GM12878 (cell line): ENCODE measurements around the gene VWA8. TPM values are rescaled to one million over a fixed set of nuclear protein-coding genes. Genes with fewer than 3 reads are reported as not detected.

Experiments used
- ATAC-seq: fragments of 200-7000 bp; cut with Tn5 transposase; 3 replicates; pipeline ENCODE4 v1.9.1; 2020; ENCODE audit warnings: mild to moderate bottlenecking, moderate library complexity
- BruUV-seq: library from RNA; stranded (reverse); fragments of 400-500 nt; replicated peaks from 2 replicates; lab custom pipeline; 2021; lab: Mats Ljungman, UMichigan
- CTCF ChIA-PET: fragments of 300-600 bp; sonication (Branson Sonifier 250); formaldehyde crosslinking; extraction: SDS; loops from one replicate; lab custom pipeline; 2021; ENCODE audit warnings: inconsistent platforms; lab: Yijun Ruan, JAX
- POLR2A ChIA-PET: fragments of 350-600 bp; formaldehyde crosslinking; extraction: SDS; loops from one replicate; lab custom pipeline; 2021; ENCODE audit warnings: inconsistent platforms; lab: Charles Lee
- RAD21 ChIA-PET: fragments of 300-600 bp; sonication (Branson Sonifier 250); formaldehyde crosslinking; loops from one replicate; lab custom pipeline; 2023; ENCODE audit warnings: antibody characterized with exemption; ENCODE audit not compliant: unreplicated experiment; lab: Charles Lee
- SMC1A ChIA-PET: fragments of 300-600 bp; sonication (Branson Sonifier 250); formaldehyde crosslinking; loops from one replicate; lab custom pipeline; 2023; ENCODE audit not compliant: unreplicated experiment, uncharacterized antibody; lab: Charles Lee
- DNase-seq: peaks from one replicate; pipeline ENCODE4 v3.0.0-alpha.2; 2011; ENCODE audit warnings: low read depth, low spot score
- FAIRE-seq: peaks from 3 replicates; lab custom pipeline; 2011; peaks lifted over from hg19 to GRCh38; lab: Jason Lieb, UNC
- H2AFZ ChIP-seq: 2 replicates; pipeline ENCODE4 v1.6.0; 2011; ENCODE audit warnings: low read depth, low read length, control low read depth; ENCODE audit not compliant: control insufficient read depth
- H3K27ac ChIP-seq: 2 replicates; pipeline ENCODE4 v1.5.1; 2011; ENCODE audit warnings: control low read depth; ENCODE audit not compliant: control insufficient read depth, insufficient read depth
- H3K27me3 ChIP-seq, 2 experiments: replicated peaks in 1 of 2; 2 replicates each; pipeline versions ENCODE4 v1.6.0 to v1.6.1; 2011; ENCODE audit warnings: low read length in 1 of 2; ENCODE audit not compliant: control insufficient read depth in 2 of 2, insufficient read depth in 2 of 2
- H3K36me3 ChIP-seq, 2 experiments: 2 replicates each; pipeline ENCODE4 v1.5.1; 2011; ENCODE audit warnings: low read length in 1 of 2; ENCODE audit not compliant: control insufficient read depth in 2 of 2, insufficient read depth in 2 of 2
- H3K4me1 ChIP-seq: 2 replicates; pipeline ENCODE4 v1.6.1; 2011; ENCODE audit warnings: mild to moderate bottlenecking, low read length, moderate library complexity, mixed read lengths; ENCODE audit not compliant: control insufficient read depth, insufficient read depth
- H3K4me2 ChIP-seq: 2 replicates; pipeline ENCODE4 v1.6.0; 2011; ENCODE audit warnings: control low read depth; ENCODE audit not compliant: control insufficient read depth, insufficient read depth
- H3K4me3 ChIP-seq: fragments of 200-600 bp; sonication (generic); 2 replicates; pipeline ENCODE4 v1.5.1; 2016
- H3K79me2 ChIP-seq: 2 replicates; pipeline ENCODE4 v1.6.0; 2011; ENCODE audit warnings: low read length; ENCODE audit not compliant: control insufficient read depth, insufficient read depth
- H3K9ac ChIP-seq: 2 replicates; pipeline ENCODE4 v1.8.0; 2011; ENCODE audit warnings: low read length, control low read depth, mixed read lengths; ENCODE audit not compliant: control insufficient read depth, insufficient read depth
- H3K9me3 ChIP-seq: replicated peaks from 3 replicates; pipeline ENCODE4 v1.5.1; 2011; ENCODE audit warnings: mild to moderate bottlenecking, low read length; ENCODE audit not compliant: control insufficient read depth, insufficient read depth
- H4K20me1 ChIP-seq: 2 replicates; pipeline ENCODE4 v1.6.0; 2011; ENCODE audit not compliant: control insufficient read depth, insufficient read depth
- CBX3 ChIP-seq: fragments of 200-600 bp; sonication (generic); IDR thresholded peaks from 2 replicates; pipeline ENCODE4 v1.6.1; 2016; ENCODE audit warnings: low read depth, borderline replicate concordance
- HDGF ChIP-seq: fragments of 450-650 bp; IDR thresholded peaks from 2 replicates; pipeline ENCODE4 v1.6.1; 2016; ENCODE audit warnings: antibody characterized with exemption
- IKZF1 ChIP-seq: fragments of 450-650 bp; conservative IDR thresholded peaks from 2 replicates; pipeline ENCODE4 v1.6.1; 2017; ENCODE audit warnings: antibody characterized with exemption, mild to moderate bottlenecking
- IRF4 ChIP-seq: IDR thresholded peaks from 2 replicates; pipeline ENCODE4 v1.6.1; 2011; ENCODE audit warnings: low read depth, low read length
- SKIL ChIP-seq: fragments of 450-650 bp; IDR thresholded peaks from 2 replicates; pipeline ENCODE4 v1.6.1; 2017; ENCODE audit warnings: mild to moderate bottlenecking, low read depth, inconsistent platforms; ENCODE audit not compliant: poor library complexity, severe bottlenecking
- SUZ12 ChIP-seq: fragments of 200-600 bp; sonication (generic); IDR thresholded peaks from one replicate; pipeline ENCODE4 v1.6.1; 2018; ENCODE audit warnings: antibody characterized with exemption, mild to moderate bottlenecking; ENCODE audit not compliant: unreplicated experiment
- ZBTB11 ChIP-seq: fragments of 450-650 bp; formaldehyde crosslinking; IDR thresholded peaks from 2 replicates; pipeline ENCODE4 v1.5.0; 2022; ENCODE audit warnings: mild to moderate bottlenecking, missing genetic modification characterization
- ZNF622 ChIP-seq: fragments of 450-650 bp; IDR thresholded peaks from 2 replicates; pipeline ENCODE4 v1.6.1; 2017; ENCODE audit warnings: mild to moderate bottlenecking, inconsistent platforms
- ZZZ3 ChIP-seq: IDR thresholded peaks from 2 replicates; pipeline ENCODE4 v1.6.1; 2011; ENCODE audit warnings: low read depth; ENCODE audit not compliant: control insufficient read depth, insufficient read length
- WGBS: methylation state at CpG from one replicate; pipeline ENCODE4 v1.1.6; 2016; ENCODE audit warnings: low lambda C conversion rate; ENCODE audit not compliant: insufficient replicate concordance, insufficient coverage; ENCODE audit errors: missing lambda C conversion rate; 5-methylcytosine and 5-hydroxymethylcytosine counted together
- in situ Hi-C: fragments of 300-500 bp; cut with MboI; formaldehyde crosslinking; loops from 9 replicates; pipeline ENCODE4 v1.14.3; 2018; ENCODE audit warnings: mixed read lengths
- intact Hi-C: fragments of 100-400 bp; cut with micrococcal nuclease; formaldehyde crosslinking; loops from one replicate; pipeline ENCODE4 v1.14.2; 2022; ENCODE audit not compliant: unreplicated experiment
- polyA plus RNA-seq, 11 experiments: library from polyadenylated mRNA; depleted of rRNA in 4 of 11; unstranded in 6 of 11; stranded (reverse) in 5 of 11; fragments of >200 nt; fragmentation: Nextera tagmentation in 4 of 11; fragmentation: Illumina TruSeq in 1 of 11; extraction: Ambion mirVana in 4 of 11; extraction: Trizol in 1 of 11; gene quantifications; 1 replicate in 1 of 11; 2 replicates in 10 of 11; pipeline versions ENCODE4 v1.2.1 to v1.2.3, GENCODE V29; 2011 to 2016; ENCODE audit warnings: inconsistent platforms in 2 of 11, missing spikeins in 2 of 11, low read depth in 1 of 11
- total RNA-seq, 4 experiments: library from RNA; depleted of rRNA in 3 of 4; stranded (reverse); fragments of >200 nt in 3 of 4; fragmentation: Illumina TruSeq in 1 of 4; extraction: Trizol in 1 of 4; gene quantifications; 2 replicates each; pipeline versions ENCODE4 v1.2.1 to v1.2.3, GENCODE V29; 2013 to 2021
- TF ChIP-seq, protein P1 (sequence below): fragments of 450-650 bp; IDR thresholded peaks from 2 replicates; pipeline ENCODE4 v1.6.1; 2017; ENCODE audit warnings: borderline replicate concordance

The VWA8 gene
- total and polyA plus RNA-seq, 10 of the 15 experiments (the other 5 are each of a cell fraction or from before 2014, with no cell fraction given): 3.0 to 21.8 (median 13.5) TPM

- no peak for TF ChIP-seq SKIL
- TF ChIP-seq CBX3: no peak
- TF ChIP-seq IKZF1: no peak
- no peak for TF ChIP-seq ZBTB11 (CRISPR knock-in tag)
- TF ChIP-seq ZZZ3: no peak
- TF ChIP-seq IRF4: no peak
- TF ChIP-seq SUZ12: no peak
Observed at GRCh38 chr13:41971848-41972247, 10.9 kb upstream of the VWA8 start (continued).

GRCh38 chr13:41970918-41971317, 10.0 kb upstream of the VWA8 start:
- FAIRE-seq: no peak
- no peaks in the 10 kb centered on the region for H3K27me3 ChIP-seq
- no peaks in the 10 kb centered on the region for H3K36me3 ChIP-seq
- WGBS: 98% methylated on average over 2 of the region's 2 CpGs
- intact Hi-C loops: no loop called here
- no peak overlapping the region for H3K4me3 ChIP-seq
- TF ChIP-seq HDGF (no peak), ZNF622 (no peak)
- TF ChIP-seq, protein P1, sequence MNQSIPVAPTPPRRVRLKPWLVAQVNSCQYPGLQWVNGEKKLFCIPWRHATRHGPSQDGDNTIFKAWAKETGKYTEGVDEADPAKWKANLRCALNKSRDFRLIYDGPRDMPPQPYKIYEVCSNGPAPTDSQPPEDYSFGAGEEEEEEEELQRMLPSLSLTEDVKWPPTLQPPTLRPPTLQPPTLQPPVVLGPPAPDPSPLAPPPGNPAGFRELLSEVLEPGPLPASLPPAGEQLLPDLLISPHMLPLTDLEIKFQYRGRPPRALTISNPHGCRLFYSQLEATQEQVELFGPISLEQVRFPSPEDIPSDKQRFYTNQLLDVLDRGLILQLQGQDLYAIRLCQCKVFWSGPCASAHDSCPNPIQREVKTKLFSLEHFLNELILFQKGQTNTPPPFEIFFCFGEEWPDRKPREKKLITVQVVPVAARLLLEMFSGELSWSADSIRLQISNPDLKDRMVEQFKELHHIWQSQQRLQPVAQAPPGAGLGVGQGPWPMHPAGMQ: no peak
- TF ChIP-seq, all 136 proteins: peak for 0
- BruUV-seq: no TSS peak
- SMC1A ChIA-PET: interaction anchor here (1.1 to 2.2 kb wide), 2 partner anchors 9 to 20 kb away, joined by 4 to 8 read pairs; no protein-coding TSS in a partner anchor
- POLR2A ChIA-PET: no interaction called here
- CTCF ChIA-PET: interaction anchor here (1.5 kb wide), 2 partner anchors 8 to 10 kb away, joined by 3 to 4 read pairs; no protein-coding TSS in a partner anchor
- RAD21 ChIA-PET: interaction anchor here (1.1 kb wide), 1 partner anchor 26 kb away, joined by 3 read pairs; no protein-coding TSS in a partner anchor
- Histone ChIP-seq H3K4me1 (no peaks in the 10 kb centered on the region), H3K27ac (no peak overlapping the region), H4K20me1 (no peaks in the 10 kb centered on the region), H3K4me2 (no peak overlapping the region), H3K79me2 (no peaks in the 10 kb centered on the region), H2AFZ (no peak overlapping the region), H3K9ac (no peak overlapping the region), H3K9me3 (no peaks in the 10 kb centered on the region)
- ATAC-seq (no peak), DNase-seq (no peak)
- in situ Hi-C loops: no loop called here
